LNCAP (cell line): ENCODE results near the gene CLN3.

ENCODE experiments used
- CTCF ChIP-seq: fragments of 450-650 bp; IDR thresholded peaks from 2 replicates; pipeline ENCODE4 v1.5.1; 2017; ENCODE audit warnings: mild to moderate bottlenecking

The CLN3 gene

GRCh38 chr16:28505489-28506137, 13.7 kb upstream of the CLN3 start:
- no peak for TF ChIP-seq CTCF

GRCh38 chr16:28504707-28505404, 13.0 kb upstream of the CLN3 start:
- no peak for TF ChIP-seq CTCF

- no peak for TF ChIP-seq CTCF
Observed at GRCh38 chr16:28503470-28504259, 11.8 kb upstream of the CLN3 start.

- TF ChIP-seq CTCF: no peak
Observed at GRCh38 chr16:28502290-28502689, 10.4 kb upstream of the CLN3 start.

- no peak for TF ChIP-seq CTCF
Observed at GRCh38 chr16:28501258-28502232, 9.7 kb upstream of the CLN3 start.

GRCh38 chr16:28499854-28500253, 8.0 kb upstream of the CLN3 start:
- no peak for TF ChIP-seq CTCF
